H1 (cell line): Measurements from ENCODE around the gene SND1. TPM values are rescaled to one million over a fixed set of nuclear protein-coding genes. Genes with fewer than 3 reads are reported as not detected.

Experiments
- CTCF ChIA-PET: fragments of 300-600 bp; sonication (Branson Sonifier 250); formaldehyde crosslinking; loops from one replicate; lab custom pipeline; 2021; ENCODE audit not compliant: partially characterized antibody; lab: Charles Lee
- POLR2A ChIA-PET: fragments of 300-600 bp; sonication (Branson Sonifier 250); formaldehyde crosslinking; loops from one replicate; lab custom pipeline; 2021; ENCODE audit warnings: inconsistent platforms; ENCODE audit not compliant: partially characterized antibody; lab: Charles Lee
- DNase-seq, 2 experiments: peaks; one replicate each; pipeline versions ENCODE4 v3.0.0 to v3.0.0-alpha.2; 2010 to 2022; ENCODE audit warnings: low spot score in 2 of 2, low read depth in 1 of 2, mixed read lengths in 1 of 2
- FAIRE-seq: peaks from 2 replicates; lab custom pipeline; 2011; peaks lifted over from hg19 to GRCh38; lab: Jason Lieb, UNC
- H2AFZ ChIP-seq: 2 replicates; pipeline ENCODE4 v1.8.1; 2012; ENCODE audit warnings: low read length, inconsistent platforms
- H2AK5ac ChIP-seq: 2 replicates; pipeline ENCODE4 v1.6.1; 2013; ENCODE audit warnings: low read depth, low read length
- H2BK120ac ChIP-seq: replicated peaks from 2 replicates; pipeline ENCODE3; 2013; ENCODE audit warnings: low read depth, low read length, inconsistent platforms
- H2BK12ac ChIP-seq: 2 replicates; pipeline ENCODE4 v1.6.1; 2013; ENCODE audit warnings: low read depth, low read length
- H2BK15ac ChIP-seq: 2 replicates; pipeline ENCODE4 v1.6.1; 2013; ENCODE audit warnings: low read length
- H2BK20ac ChIP-seq: 2 replicates; pipeline ENCODE4 v1.6.1; 2013; ENCODE audit warnings: low read length
- H2BK5ac ChIP-seq: 2 replicates; pipeline ENCODE4 v1.6.1; 2013; ENCODE audit warnings: low read depth, low read length
- H3K14ac ChIP-seq: 2 replicates; pipeline ENCODE4 v1.6.1; 2013; ENCODE audit warnings: inconsistent platforms; ENCODE audit not compliant: insufficient read length
- H3K18ac ChIP-seq: 2 replicates; pipeline ENCODE4 v1.6.1; 2013; ENCODE audit warnings: low read length; ENCODE audit errors: extremely low read depth
- H3K23ac ChIP-seq: 2 replicates; pipeline ENCODE4 v1.6.1; 2013; ENCODE audit warnings: inconsistent platforms; ENCODE audit not compliant: insufficient read length
- H3K23me2 ChIP-seq: 2 replicates; pipeline ENCODE4 v1.6.1; 2013; ENCODE audit warnings: low read depth, low read length
- H3K27ac ChIP-seq: 2 replicates; pipeline ENCODE4 v1.6.1; 2011; ENCODE audit warnings: low read depth, low read length, inconsistent platforms
- H3K27me3 ChIP-seq, 4 experiments: replicated peaks in 1 of 4; 1 replicate in 1 of 4; 2 replicates in 3 of 4; pipeline versions ENCODE4 v1.6.1 to v1.8.1; 2011 to 2013; ENCODE audit warnings: low read length in 3 of 4, mild to moderate bottlenecking in 3 of 4, inconsistent platforms in 2 of 4, mixed read lengths in 2 of 4, moderate library complexity in 1 of 4; ENCODE audit not compliant: control insufficient read depth in 3 of 4, insufficient read depth in 3 of 4; ENCODE audit errors: extremely low read depth in 1 of 4
- H3K36me3 ChIP-seq, 4 experiments: 2 replicates each; pipeline versions ENCODE4 v1.6.1 to v1.8.1; 2011 to 2013; ENCODE audit warnings: mild to moderate bottlenecking in 4 of 4, low read length in 3 of 4, moderate library complexity in 2 of 4, control low read depth in 1 of 4, inconsistent platforms in 1 of 4; ENCODE audit not compliant: insufficient read depth in 4 of 4, control insufficient read depth in 2 of 4
- H3K4ac ChIP-seq: replicated peaks from 2 replicates; pipeline ENCODE3; 2013; ENCODE audit warnings: low read length, low read depth, mixed read lengths, inconsistent platforms; ENCODE audit not compliant: insufficient read length
- H3K4me1 ChIP-seq, 4 experiments: replicated peaks in 1 of 4; 1 replicate in 1 of 4; 2 replicates in 3 of 4; pipeline versions ENCODE4 v1.6.1 to v1.8.1; 2011 to 2013; ENCODE audit warnings: low read length in 3 of 4, inconsistent platforms in 2 of 4, mixed read lengths in 1 of 4; ENCODE audit not compliant: insufficient read depth in 4 of 4, control insufficient read depth in 3 of 4
- H3K4me2 ChIP-seq, 2 experiments: 2 replicates each; pipeline versions ENCODE4 v1.6.1 to v1.8.1; 2011 to 2013; ENCODE audit warnings: low read depth in 2 of 2, low read length in 2 of 2, control low read depth in 1 of 2, inconsistent platforms in 1 of 2, mild to moderate bottlenecking in 1 of 2; ENCODE audit not compliant: insufficient read depth in 1 of 2
- H3K4me3 ChIP-seq, 4 experiments: fragments of 200-600, 300-600 bp in 1 of 4; sonication (generic), shearing (Covaris generic), sonication (Bioruptor Twin) in 1 of 4; 2 replicates each; pipeline versions ENCODE4 v1.5.1 to v1.8.1; 2011 to 2016; ENCODE audit warnings: low read length in 4 of 4, low read depth in 3 of 4, control low read depth in 2 of 4, inconsistent platforms in 2 of 4, mild to moderate bottlenecking in 2 of 4, mixed read lengths in 1 of 4, moderate library complexity in 1 of 4; ENCODE audit not compliant: insufficient read depth in 2 of 4; ENCODE audit errors: extremely low read depth in 1 of 4
- H3K56ac ChIP-seq: replicated peaks from 2 replicates; pipeline ENCODE3; 2013; ENCODE audit warnings: low read depth, mild to moderate bottlenecking, mixed read lengths, low read length, inconsistent platforms; ENCODE audit not compliant: insufficient read length
- H3K79me1 ChIP-seq: 2 replicates; pipeline ENCODE4 v1.6.1; 2013; ENCODE audit warnings: low read depth, low read length, control low read depth
- H3K79me2 ChIP-seq, 2 experiments: 2 replicates each; pipeline versions ENCODE4 v1.6.1 to v1.8.1; 2012 to 2013; ENCODE audit warnings: low read length in 2 of 2, mild to moderate bottlenecking in 2 of 2, inconsistent platforms in 1 of 2; ENCODE audit not compliant: insufficient read depth in 2 of 2, control insufficient read depth in 1 of 2
- H3K9ac ChIP-seq, 4 experiments: replicated peaks in 1 of 4; 1 replicate in 1 of 4; 2 replicates in 3 of 4; pipeline versions ENCODE4 v1.6.1 to v1.8.1; 2011 to 2013; ENCODE audit warnings: low read depth in 3 of 4, low read length in 3 of 4, control low read depth in 2 of 4, mild to moderate bottlenecking in 2 of 4, moderate library complexity in 2 of 4, inconsistent platforms in 1 of 4; ENCODE audit errors: extremely low read depth in 1 of 4
- H3K9me3 ChIP-seq, 2 experiments: 2 replicates each; pipeline versions ENCODE4 v1.6.1 to v1.8.1; 2012 to 2013; ENCODE audit warnings: mild to moderate bottlenecking in 2 of 2, moderate library complexity in 2 of 2, control low read depth in 1 of 2, inconsistent platforms in 1 of 2, low read depth in 1 of 2, low read length in 1 of 2, mixed read lengths in 1 of 2; ENCODE audit not compliant: insufficient read depth in 2 of 2
- H4K20me1 ChIP-seq, 2 experiments: replicated peaks in 1 of 2; 2 replicates each; pipeline versions ENCODE3 to v1.8.1; 2011 to 2013; ENCODE audit warnings: inconsistent platforms in 2 of 2, low read length in 2 of 2, mild to moderate bottlenecking in 1 of 2; ENCODE audit not compliant: insufficient read depth in 2 of 2, control insufficient read depth in 1 of 2
- H4K5ac ChIP-seq: 2 replicates; pipeline ENCODE4 v1.6.1; 2013; ENCODE audit warnings: low read length, low read depth, mixed read lengths, inconsistent platforms; ENCODE audit not compliant: insufficient read length
- H4K8ac ChIP-seq: 2 replicates; pipeline ENCODE4 v1.8.0; 2013; ENCODE audit warnings: mild to moderate bottlenecking, moderate library complexity, low read length, inconsistent platforms; ENCODE audit not compliant: insufficient read depth; ENCODE audit errors: extremely low read depth
- H4K91ac ChIP-seq: replicated peaks from 2 replicates; pipeline ENCODE3; 2013; ENCODE audit warnings: low read length, mixed read lengths, inconsistent platforms; ENCODE audit not compliant: insufficient read length
- CBX8 ChIP-seq: fragments of 300-800, 300-1000 bp; sonication (generic); IDR thresholded peaks from 2 replicates; pipeline ENCODE4 v1.7.1; 2016; ENCODE audit warnings: low read depth, low read length, borderline replicate concordance
- NRF1 ChIP-seq: IDR thresholded peaks from 2 replicates; pipeline ENCODE4 v1.6.1; 2011; ENCODE audit warnings: mild to moderate bottlenecking, low read depth, low read length, improper control_type of control experiment
- POLR2A ChIP-seq, 2 experiments: IDR thresholded peaks; 1 replicate in 1 of 2; 2 replicates in 1 of 2; pipeline ENCODE4 v1.6.1; 2011; ENCODE audit warnings: low read depth in 2 of 2, low read length in 2 of 2, mild to moderate bottlenecking in 2 of 2; ENCODE audit errors: control extremely low read depth in 1 of 2
- SP1 ChIP-seq: IDR thresholded peaks from 2 replicates; pipeline ENCODE4 v1.6.1; 2011; ENCODE audit warnings: low read depth, low read length
- SUZ12 ChIP-seq: fragments of 200-600 bp; sonication (generic); IDR thresholded peaks from 2 replicates; pipeline ENCODE4 v1.6.1; 2012; ENCODE audit warnings: mild to moderate bottlenecking, inconsistent platforms, low read length, moderate library complexity, mixed read lengths
- ZNF274 ChIP-seq: IDR thresholded peaks from 2 replicates; pipeline ENCODE4 v1.7.0; 2012; ENCODE audit warnings: low read length, borderline replicate concordance; ENCODE audit errors: extremely low read depth
- WGBS, 2 experiments: shearing (Covaris generic) in 1 of 2; methylation state at CpG; one replicate each; pipeline versions ENCODE4 v1.1.6 to v1.1.7; 2013 to 2015; ENCODE audit warnings: low lambda C conversion rate in 2 of 2, mixed read lengths in 2 of 2, inconsistent platforms in 1 of 2, low coverage in 1 of 2, missing lambda C conversion rate in 1 of 2; ENCODE audit not compliant: insufficient replicate concordance in 2 of 2, insufficient coverage in 1 of 2, insufficient read length in 1 of 2; ENCODE audit errors: extremely low coverage in 1 of 2, missing lambda C conversion rate in 1 of 2; 5-methylcytosine and 5-hydroxymethylcytosine counted together
- polyA plus RNA-seq, 7 experiments: library from polyadenylated mRNA; depleted of rRNA in 3 of 7; stranded (reverse) in 5 of 7; unstranded in 2 of 7; fragments of >200 nt in 5 of 7; fragments of 200-250 nt in 2 of 7; gene quantifications; 1 replicate in 5 of 7; 2 replicates in 1 of 7; 4 replicates in 1 of 7; pipeline versions ENCODE4 v1.2.1 to v1.2.3, GENCODE V29; 2011 to 2013; ENCODE audit warnings: missing spikeins in 2 of 7, mixed read lengths in 2 of 7
- total RNA-seq: library from RNA; stranded (reverse); fragmentation: NEBNext Ultra II Directional; extraction: Animal tissue kit (Norgen Biotek cat#: 25700); gene quantifications from 2 replicates; pipeline ENCODE4 v1.2.1, GENCODE V29; 2021

SND1 gene
- total and polyA plus RNA-seq, 2 of the 8 experiments (the other 6 are each of a cell fraction or from before 2014, with no cell fraction given): 122 to 290 TPM

DNA sequence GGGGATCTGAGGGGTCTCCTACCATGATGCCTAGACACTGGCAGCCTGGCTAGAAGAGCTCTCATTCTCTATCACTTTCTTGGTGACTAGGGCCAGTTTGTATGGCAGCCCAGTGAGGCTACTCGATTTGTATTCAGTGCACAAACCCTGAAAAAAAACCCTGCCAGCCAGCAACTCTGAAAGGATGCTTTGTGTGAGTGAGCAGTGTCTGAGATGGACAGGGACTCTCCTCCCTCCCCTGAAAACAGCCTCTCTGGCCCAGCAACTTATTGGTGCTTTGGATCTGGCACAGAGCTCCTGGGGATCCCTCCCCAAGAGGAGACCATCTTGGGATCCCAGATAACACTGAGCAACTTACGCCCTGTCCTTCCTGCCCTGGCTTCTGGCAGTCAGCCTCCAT is 390.0 kb downstream of the SND1 start:
- no peak overlapping the region for H3K18ac ChIP-seq
- no peak overlapping the region for H2BK20ac ChIP-seq
- no peaks in the 10 kb centered on the region for H3K9me3 ChIP-seq
- CTCF ChIA-PET: interaction anchor here (0.9 to 15.3 kb wide), 12 partner anchors 12 to 333 kb away, joined by 3 to 165 read pairs (median 4); no protein-coding TSS in a partner anchor
- no peaks in the 10 kb centered on the region for H3K27me3 ChIP-seq
- H3K14ac ChIP-seq: no peak overlapping the region
- H2AK5ac ChIP-seq: no peak overlapping the region
- H2BK5ac ChIP-seq: no peak overlapping the region
- no peak overlapping the region for H3K27ac ChIP-seq
- no peak overlapping the region for H4K91ac ChIP-seq
- H4K20me1 ChIP-seq: peaks cover under 1 to 6% of the 10 kb centered on the region in 2 experiments
- H3K79me2 ChIP-seq: no peaks in the 10 kb centered on the region
- no peaks in the 10 kb centered on the region for H3K36me3 ChIP-seq
- H3K9ac ChIP-seq: no peak overlapping the region
- no peak overlapping the region for H4K8ac ChIP-seq
- POLR2A ChIA-PET: interaction anchor here (0.9 kb wide), 1 partner anchor 74 kb away, joined by 3 read pairs; no protein-coding TSS in a partner anchor
- no peak overlapping the region for H2BK15ac ChIP-seq
- no peak overlapping the region for H3K4ac ChIP-seq
- no peak for FAIRE-seq
- H2BK120ac ChIP-seq: no peak overlapping the region
- H3K56ac ChIP-seq: no peak overlapping the region
- H3K4me2 ChIP-seq: no peak overlapping the region
- WGBS, 2 experiments: 97% methylated on average over 2 of the region's 2 CpGs; no CpG with 5 or more reads in 1 of the 2 experiments
- H3K4me3 ChIP-seq: no peak overlapping the region
- no peaks in the 10 kb centered on the region for H3K4me1 ChIP-seq
- no peak for DNase-seq
- no peaks in the 10 kb centered on the region for H3K23me2 ChIP-seq
- H4K5ac ChIP-seq: no peak overlapping the region
- no peak overlapping the region for H2BK12ac ChIP-seq
- H3K23ac ChIP-seq: no peak overlapping the region
- no peak for TF ChIP-seq POLR2A (IDR thresholded peaks at IDR 0.05; ENCODE audit: control extremely low read depth in 1 of 2, low read depth in 2 of 2, low read length in 2 of 2)
- no peak for TF ChIP-seq CBX8
- no peak for TF ChIP-seq ZNF274
- no peak for TF ChIP-seq NRF1
- no peak for TF ChIP-seq SUZ12
- TF ChIP-seq SP1: no peak
- no peak overlapping the region for H2AFZ ChIP-seq
- no peaks in the 10 kb centered on the region for H3K79me1 ChIP-seq
